H1 (cell line): ENCODE data around the gene BBLN. TPM values are rescaled to one million over a fixed set of nuclear protein-coding genes. Genes with fewer than 3 reads are reported as not detected.

Experiments used
- CREB1 ChIP-seq: IDR thresholded peaks from 2 replicates; pipeline ENCODE4 v1.6.1; 2012; ENCODE audit warnings: inconsistent platforms
- KDM4A ChIP-seq: IDR thresholded peaks from one replicate; pipeline ENCODE4 v1.7.1; 2012; ENCODE audit warnings: low read depth, mild to moderate bottlenecking, moderate library complexity, low read length, inconsistent platforms; ENCODE audit not compliant: severe bottlenecking
- PHF8 ChIP-seq: fragments of 200-600 bp; sonication (generic); conservative IDR thresholded peaks from 2 replicates; pipeline ENCODE4 v1.7.1; 2012; ENCODE audit warnings: low read depth, mild to moderate bottlenecking, inconsistent platforms, low read length, moderate library complexity
- RAD21 ChIP-seq, 2 experiments: IDR thresholded peaks in 1 of 2; conservative IDR thresholded peaks in 1 of 2; 2 replicates each; pipeline ENCODE4 v1.6.1; 2011; ENCODE audit warnings: low read depth in 2 of 2, low read length in 2 of 2, improper control_type of control experiment in 1 of 2, inconsistent platforms in 1 of 2, mild to moderate bottlenecking in 1 of 2, moderate library complexity in 1 of 2
- RFX5 ChIP-seq: IDR thresholded peaks from 2 replicates; pipeline ENCODE4 v1.6.1; 2011; ENCODE audit warnings: low read depth, low read length, improper control_type of control experiment, borderline replicate concordance
- SRF ChIP-seq: IDR thresholded peaks from 2 replicates; pipeline ENCODE4 v1.6.1; 2011; ENCODE audit warnings: mild to moderate bottlenecking, low read depth, low read length, moderate library complexity
- polyA plus RNA-seq, 7 experiments: library from polyadenylated mRNA; depleted of rRNA in 3 of 7; stranded (reverse) in 5 of 7; unstranded in 2 of 7; fragments of >200 nt in 5 of 7; fragments of 200-250 nt in 2 of 7; gene quantifications; 1 replicate in 5 of 7; 2 replicates in 1 of 7; 4 replicates in 1 of 7; pipeline versions ENCODE4 v1.2.1 to v1.2.3, GENCODE V29; 2011 to 2013; ENCODE audit warnings: missing spikeins in 2 of 7, mixed read lengths in 2 of 7
- total RNA-seq: library from RNA; stranded (reverse); fragmentation: NEBNext Ultra II Directional; extraction: Animal tissue kit (Norgen Biotek cat#: 25700); gene quantifications from 2 replicates; pipeline ENCODE4 v1.2.1, GENCODE V29; 2021
- TF ChIP-seq, protein P1 (sequence below): fragments of 300-600 bp; sonication (generic); IDR thresholded peaks from 2 replicates; pipeline ENCODE4 v1.7.1; 2012; ENCODE audit warnings: low read length, moderate library complexity, mild to moderate bottlenecking, inconsistent platforms; ENCODE audit not compliant: insufficient replicate concordance
- TF ChIP-seq, protein P2 (sequence below): IDR thresholded peaks from 2 replicates; pipeline ENCODE4 v1.6.1; 2012; ENCODE audit warnings: inconsistent platforms

Gene BBLN
- total and polyA plus RNA-seq, 2 of the 8 experiments (the other 6 are each of a cell fraction or from before 2014, with no cell fraction given): 63.1 to 164 TPM

DNA sequence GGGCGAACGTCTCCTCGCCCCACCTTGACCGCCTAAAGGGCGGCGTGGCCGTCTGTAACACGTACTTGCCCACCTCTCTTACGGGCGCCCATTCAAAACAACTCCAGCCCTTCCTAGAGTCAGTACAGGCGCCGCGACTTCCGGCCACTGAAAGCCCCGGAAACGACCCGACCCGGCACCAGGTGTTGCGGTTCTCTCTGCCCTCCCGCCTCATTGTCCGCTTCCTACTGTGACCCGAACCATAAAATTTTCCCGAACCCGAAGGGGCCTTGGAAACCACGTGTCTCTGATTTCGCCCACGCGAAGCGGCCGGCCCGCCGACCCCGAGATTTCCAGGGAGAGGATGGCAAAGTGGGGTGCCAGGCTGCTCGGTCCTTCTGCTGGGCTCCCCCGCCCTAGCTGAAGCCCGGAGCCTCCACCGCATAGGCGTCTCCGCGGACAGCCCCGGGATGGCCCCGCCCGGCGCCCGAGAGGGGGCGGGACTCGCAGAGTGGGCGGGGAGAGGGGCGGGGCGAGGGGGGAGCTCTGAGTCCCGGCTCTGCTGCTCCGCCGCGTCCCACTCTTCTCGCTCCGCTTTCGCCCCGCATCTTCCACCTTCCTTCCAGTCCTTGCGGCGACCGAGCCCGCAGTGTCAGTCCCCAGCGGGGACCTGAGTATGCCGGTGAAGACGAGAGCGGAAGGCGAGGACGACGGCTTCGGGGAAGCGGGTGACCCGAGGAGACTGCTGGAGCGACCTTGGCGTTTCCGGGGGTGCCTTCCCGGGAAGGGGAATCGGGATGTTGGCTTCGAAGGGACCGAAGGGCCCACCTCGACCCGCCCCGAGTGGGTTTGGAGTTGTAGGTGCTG lies 31.9 kb upstream of the BBLN start (continued):
- TF ChIP-seq, protein P1, sequence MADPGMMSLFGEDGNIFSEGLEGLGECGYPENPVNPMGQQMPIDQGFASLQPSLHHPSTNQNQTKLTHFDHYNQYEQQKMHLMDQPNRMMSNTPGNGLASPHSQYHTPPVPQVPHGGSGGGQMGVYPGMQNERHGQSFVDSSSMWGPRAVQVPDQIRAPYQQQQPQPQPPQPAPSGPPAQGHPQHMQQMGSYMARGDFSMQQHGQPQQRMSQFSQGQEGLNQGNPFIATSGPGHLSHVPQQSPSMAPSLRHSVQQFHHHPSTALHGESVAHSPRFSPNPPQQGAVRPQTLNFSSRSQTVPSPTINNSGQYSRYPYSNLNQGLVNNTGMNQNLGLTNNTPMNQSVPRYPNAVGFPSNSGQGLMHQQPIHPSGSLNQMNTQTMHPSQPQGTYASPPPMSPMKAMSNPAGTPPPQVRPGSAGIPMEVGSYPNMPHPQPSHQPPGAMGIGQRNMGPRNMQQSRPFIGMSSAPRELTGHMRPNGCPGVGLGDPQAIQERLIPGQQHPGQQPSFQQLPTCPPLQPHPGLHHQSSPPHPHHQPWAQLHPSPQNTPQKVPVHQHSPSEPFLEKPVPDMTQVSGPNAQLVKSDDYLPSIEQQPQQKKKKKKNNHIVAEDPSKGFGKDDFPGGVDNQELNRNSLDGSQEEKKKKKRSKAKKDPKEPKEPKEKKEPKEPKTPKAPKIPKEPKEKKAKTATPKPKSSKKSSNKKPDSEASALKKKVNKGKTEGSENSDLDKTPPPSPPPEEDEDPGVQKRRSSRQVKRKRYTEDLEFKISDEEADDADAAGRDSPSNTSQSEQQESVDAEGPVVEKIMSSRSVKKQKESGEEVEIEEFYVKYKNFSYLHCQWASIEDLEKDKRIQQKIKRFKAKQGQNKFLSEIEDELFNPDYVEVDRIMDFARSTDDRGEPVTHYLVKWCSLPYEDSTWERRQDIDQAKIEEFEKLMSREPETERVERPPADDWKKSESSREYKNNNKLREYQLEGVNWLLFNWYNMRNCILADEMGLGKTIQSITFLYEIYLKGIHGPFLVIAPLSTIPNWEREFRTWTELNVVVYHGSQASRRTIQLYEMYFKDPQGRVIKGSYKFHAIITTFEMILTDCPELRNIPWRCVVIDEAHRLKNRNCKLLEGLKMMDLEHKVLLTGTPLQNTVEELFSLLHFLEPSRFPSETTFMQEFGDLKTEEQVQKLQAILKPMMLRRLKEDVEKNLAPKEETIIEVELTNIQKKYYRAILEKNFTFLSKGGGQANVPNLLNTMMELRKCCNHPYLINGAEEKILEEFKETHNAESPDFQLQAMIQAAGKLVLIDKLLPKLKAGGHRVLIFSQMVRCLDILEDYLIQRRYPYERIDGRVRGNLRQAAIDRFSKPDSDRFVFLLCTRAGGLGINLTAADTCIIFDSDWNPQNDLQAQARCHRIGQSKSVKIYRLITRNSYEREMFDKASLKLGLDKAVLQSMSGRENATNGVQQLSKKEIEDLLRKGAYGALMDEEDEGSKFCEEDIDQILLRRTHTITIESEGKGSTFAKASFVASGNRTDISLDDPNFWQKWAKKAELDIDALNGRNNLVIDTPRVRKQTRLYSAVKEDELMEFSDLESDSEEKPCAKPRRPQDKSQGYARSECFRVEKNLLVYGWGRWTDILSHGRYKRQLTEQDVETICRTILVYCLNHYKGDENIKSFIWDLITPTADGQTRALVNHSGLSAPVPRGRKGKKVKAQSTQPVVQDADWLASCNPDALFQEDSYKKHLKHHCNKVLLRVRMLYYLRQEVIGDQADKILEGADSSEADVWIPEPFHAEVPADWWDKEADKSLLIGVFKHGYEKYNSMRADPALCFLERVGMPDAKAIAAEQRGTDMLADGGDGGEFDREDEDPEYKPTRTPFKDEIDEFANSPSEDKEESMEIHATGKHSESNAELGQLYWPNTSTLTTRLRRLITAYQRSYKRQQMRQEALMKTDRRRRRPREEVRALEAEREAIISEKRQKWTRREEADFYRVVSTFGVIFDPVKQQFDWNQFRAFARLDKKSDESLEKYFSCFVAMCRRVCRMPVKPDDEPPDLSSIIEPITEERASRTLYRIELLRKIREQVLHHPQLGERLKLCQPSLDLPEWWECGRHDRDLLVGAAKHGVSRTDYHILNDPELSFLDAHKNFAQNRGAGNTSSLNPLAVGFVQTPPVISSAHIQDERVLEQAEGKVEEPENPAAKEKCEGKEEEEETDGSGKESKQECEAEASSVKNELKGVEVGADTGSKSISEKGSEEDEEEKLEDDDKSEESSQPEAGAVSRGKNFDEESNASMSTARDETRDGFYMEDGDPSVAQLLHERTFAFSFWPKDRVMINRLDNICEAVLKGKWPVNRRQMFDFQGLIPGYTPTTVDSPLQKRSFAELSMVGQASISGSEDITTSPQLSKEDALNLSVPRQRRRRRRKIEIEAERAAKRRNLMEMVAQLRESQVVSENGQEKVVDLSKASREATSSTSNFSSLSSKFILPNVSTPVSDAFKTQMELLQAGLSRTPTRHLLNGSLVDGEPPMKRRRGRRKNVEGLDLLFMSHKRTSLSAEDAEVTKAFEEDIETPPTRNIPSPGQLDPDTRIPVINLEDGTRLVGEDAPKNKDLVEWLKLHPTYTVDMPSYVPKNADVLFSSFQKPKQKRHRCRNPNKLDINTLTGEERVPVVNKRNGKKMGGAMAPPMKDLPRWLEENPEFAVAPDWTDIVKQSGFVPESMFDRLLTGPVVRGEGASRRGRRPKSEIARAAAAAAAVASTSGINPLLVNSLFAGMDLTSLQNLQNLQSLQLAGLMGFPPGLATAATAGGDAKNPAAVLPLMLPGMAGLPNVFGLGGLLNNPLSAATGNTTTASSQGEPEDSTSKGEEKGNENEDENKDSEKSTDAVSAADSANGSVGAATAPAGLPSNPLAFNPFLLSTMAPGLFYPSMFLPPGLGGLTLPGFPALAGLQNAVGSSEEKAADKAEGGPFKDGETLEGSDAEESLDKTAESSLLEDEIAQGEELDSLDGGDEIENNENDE: no peak
- TF ChIP-seq PHF8 (peak; percentile 42), SRF (no peak), RFX5 (no peak), KDM4A (peak; percentile 6), CREB1 (no peak), RAD21 (IDR thresholded peaks at IDR 0.05 in 1 of 2, conservative IDR thresholded peaks at IDR 0.05 in 1 of 2; ENCODE audit: low read depth in 2 of 2, low read length in 2 of 2) (no peak)
- TF ChIP-seq, protein P2, sequence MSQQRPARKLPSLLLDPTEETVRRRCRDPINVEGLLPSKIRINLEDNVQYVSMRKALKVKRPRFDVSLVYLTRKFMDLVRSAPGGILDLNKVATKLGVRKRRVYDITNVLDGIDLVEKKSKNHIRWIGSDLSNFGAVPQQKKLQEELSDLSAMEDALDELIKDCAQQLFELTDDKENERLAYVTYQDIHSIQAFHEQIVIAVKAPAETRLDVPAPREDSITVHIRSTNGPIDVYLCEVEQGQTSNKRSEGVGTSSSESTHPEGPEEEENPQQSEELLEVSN: peak; percentile 27; the same call in 1 of the 2 replicates
